Breast epithelium (tissue), 4 donors: Measurements from ENCODE around the gene DPH6. TPM values are rescaled to one million over a fixed set of nuclear protein-coding genes. Genes with fewer than 3 reads are reported as not detected.

Experiments
- DNase-seq, 2 donors: peaks; one replicate each; pipeline ENCODE4 v3.0.0-alpha.2; 2019; ENCODE audit warnings: low spot score in 2 of 2
- H3K27ac ChIP-seq, 2 donors: fragments of 200-600 bp; sonication (generic) in 1 of 2; one replicate each; pipeline ENCODE4 v1.5.1; 2016 to 2019; ENCODE audit warnings: mild to moderate bottlenecking in 1 of 2
- H3K27me3 ChIP-seq, 2 donors: fragments of 200-600 bp; sonication (generic) in 1 of 2; one replicate each; pipeline versions ENCODE4 v1.5.1 to v1.6.0; 2017 to 2019; ENCODE audit warnings: control low read depth in 1 of 2, mild to moderate bottlenecking in 1 of 2
- H3K36me3 ChIP-seq: fragments of 200-600 bp; one replicate; pipeline ENCODE4 v1.5.1; 2019
- H3K4me1 ChIP-seq, 2 donors: fragments of 200-600 bp; sonication (generic); one replicate each; pipeline ENCODE4 v1.5.1; 2016 to 2019; ENCODE audit warnings: control low read depth in 1 of 2
- H3K4me3 ChIP-seq, 3 donors: fragments of 200-600 bp; sonication (generic); 1 replicate in 2 of 3; 2 replicates in 1 of 3; pipeline ENCODE4 v1.5.1; 2016 to 2019; ENCODE audit warnings: mild to moderate bottlenecking in 3 of 3, moderate library complexity in 2 of 3
- H3K9me3 ChIP-seq, 2 donors: fragments of 200-600 bp; sonication (generic) in 1 of 2; one replicate each; pipeline ENCODE4 v1.5.1; 2016 to 2019; ENCODE audit warnings: control low read depth in 1 of 2
- POLR2A ChIP-seq: fragments of 450-650 bp; IDR thresholded peaks from one replicate; pipeline ENCODE4 v1.6.1; 2016; ENCODE audit warnings: antibody characterized with exemption, mild to moderate bottlenecking, moderate library complexity
- POLR2AphosphoS5 ChIP-seq, 3 donors: sonication (generic); formaldehyde crosslinking; IDR thresholded peaks; one replicate each; pipeline ENCODE4 v1.6.1; 2017; ENCODE audit warnings: antibody characterized with exemption in 3 of 3
- intact Hi-C: fragments of 100-400 bp; cut with DNase I; formaldehyde crosslinking; loops from one replicate; pipeline ENCODE4 v1.15.1; 2023; ENCODE audit warnings: low total_unique reads
- total RNA-seq, 3 donors: library from RNA; depleted of rRNA; stranded (reverse); fragments of >200 nt; gene quantifications; one replicate each; pipeline ENCODE4 v1.1.0, GENCODE V29; 2016
- TF ChIP-seq, protein P1 (sequence below), 3 donors: fragments of 450-650 bp; IDR thresholded peaks; one replicate each; pipeline ENCODE4 v1.5.1; 2016 to 2017; ENCODE audit warnings: antibody characterized with exemption in 3 of 3, mild to moderate bottlenecking in 3 of 3, moderate library complexity in 3 of 3

DPH6 gene
- total RNA-seq, 3 donors from 2014 or later, result 18.0 to 25.2 (median 20.8) TPM

DNA sequence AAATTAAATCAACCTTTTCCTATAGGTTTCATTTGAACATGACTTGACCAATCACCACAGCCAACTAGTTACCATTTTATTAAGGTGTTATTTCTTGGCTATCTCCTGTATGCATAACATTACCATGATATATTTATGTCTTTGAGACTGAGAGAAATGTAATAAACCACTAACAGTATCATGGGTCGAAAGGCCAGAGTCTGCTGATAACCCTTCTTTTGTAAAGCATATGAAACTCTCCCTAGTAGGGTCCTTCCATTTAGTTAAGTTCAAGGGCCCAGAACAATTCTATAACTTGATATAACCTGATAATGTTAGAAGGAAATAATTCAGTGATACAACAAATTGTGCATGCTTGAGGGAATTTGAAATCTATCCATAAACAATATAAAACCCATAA lies 14.3 kb upstream of the DPH6 start:
- Histone ChIP-seq H3K4me1 (no peaks in the 10 kb centered on the region), H3K36me3 (no peaks in the 10 kb centered on the region), H3K27me3 (no peaks in the 10 kb centered on the region), H3K4me3 (no peak overlapping the region), H3K9me3 (no peaks in the 10 kb centered on the region), H3K27ac (no peak overlapping the region)
- intact Hi-C loops, result no loop called here
- TF ChIP-seq POLR2A (no peak), POLR2AphosphoS5 (IDR thresholded peaks at IDR 0.05) (no peak)
- TF ChIP-seq, protein P1, sequence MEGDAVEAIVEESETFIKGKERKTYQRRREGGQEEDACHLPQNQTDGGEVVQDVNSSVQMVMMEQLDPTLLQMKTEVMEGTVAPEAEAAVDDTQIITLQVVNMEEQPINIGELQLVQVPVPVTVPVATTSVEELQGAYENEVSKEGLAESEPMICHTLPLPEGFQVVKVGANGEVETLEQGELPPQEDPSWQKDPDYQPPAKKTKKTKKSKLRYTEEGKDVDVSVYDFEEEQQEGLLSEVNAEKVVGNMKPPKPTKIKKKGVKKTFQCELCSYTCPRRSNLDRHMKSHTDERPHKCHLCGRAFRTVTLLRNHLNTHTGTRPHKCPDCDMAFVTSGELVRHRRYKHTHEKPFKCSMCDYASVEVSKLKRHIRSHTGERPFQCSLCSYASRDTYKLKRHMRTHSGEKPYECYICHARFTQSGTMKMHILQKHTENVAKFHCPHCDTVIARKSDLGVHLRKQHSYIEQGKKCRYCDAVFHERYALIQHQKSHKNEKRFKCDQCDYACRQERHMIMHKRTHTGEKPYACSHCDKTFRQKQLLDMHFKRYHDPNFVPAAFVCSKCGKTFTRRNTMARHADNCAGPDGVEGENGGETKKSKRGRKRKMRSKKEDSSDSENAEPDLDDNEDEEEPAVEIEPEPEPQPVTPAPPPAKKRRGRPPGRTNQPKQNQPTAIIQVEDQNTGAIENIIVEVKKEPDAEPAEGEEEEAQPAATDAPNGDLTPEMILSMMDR (IDR thresholded peaks at IDR 0.05), result no peak
- DNase-seq, result no peak

DNA sequence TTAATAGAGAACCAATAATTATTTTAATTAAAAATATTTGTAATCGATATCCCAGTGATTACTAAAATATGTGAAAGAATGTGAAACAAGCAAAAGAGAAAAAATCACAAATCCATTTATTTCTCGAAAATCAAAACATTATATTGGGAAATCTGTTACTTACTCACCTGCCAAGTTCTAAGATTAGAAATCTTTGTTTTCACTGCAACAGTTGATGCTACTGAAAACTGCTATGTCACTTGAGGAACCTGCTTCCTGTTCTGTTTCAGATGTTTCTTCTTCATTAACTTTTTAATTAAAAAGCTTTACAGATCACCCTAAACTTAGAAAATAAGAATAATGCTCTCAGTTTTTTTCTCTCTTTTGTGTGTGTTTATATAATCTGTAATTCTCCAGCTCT lies 13.7 kb upstream of the DPH6 start:
- no peak for TF ChIP-seq POLR2AphosphoS5 (IDR thresholded peaks at IDR 0.05)
- TF ChIP-seq POLR2A, result no peak
- no peak overlapping the region for H3K4me3 ChIP-seq
- intact Hi-C loops, result no loop called here
- H3K36me3 ChIP-seq, result no peaks in the 10 kb centered on the region
- no peak for DNase-seq
- no peaks in the 10 kb centered on the region for H3K9me3 ChIP-seq
- no peaks in the 10 kb centered on the region for H3K4me1 ChIP-seq
- H3K27ac ChIP-seq, result no peak overlapping the region
- no peaks in the 10 kb centered on the region for H3K27me3 ChIP-seq

DNA sequence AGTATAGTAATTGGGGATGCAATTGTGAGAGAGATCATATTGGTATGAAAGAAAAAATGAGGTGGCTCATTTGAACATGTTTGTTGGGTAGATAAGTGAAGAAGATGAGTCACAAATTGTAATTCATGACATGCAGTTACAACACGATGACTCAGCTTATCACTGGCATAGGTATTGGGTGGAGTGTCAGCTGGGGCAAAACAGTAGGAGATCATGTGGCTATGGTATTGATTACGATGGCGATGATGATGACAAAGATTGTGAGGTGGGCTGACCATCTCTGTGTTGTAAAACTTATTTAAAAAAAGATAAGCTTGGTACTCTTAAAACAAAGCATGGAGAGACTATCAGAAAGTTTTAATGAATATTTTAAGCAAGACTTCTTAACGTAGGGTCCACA lies 11.6 kb upstream of the DPH6 start:
- Histone ChIP-seq H3K36me3 (no peaks in the 10 kb centered on the region), H3K4me1 (no peaks in the 10 kb centered on the region), H3K4me3 (no peak overlapping the region), H3K27me3 (no peaks in the 10 kb centered on the region), H3K27ac (no peak overlapping the region), H3K9me3 (no peaks in the 10 kb centered on the region)
- intact Hi-C loops, result no loop called here
- no peak for TF ChIP-seq POLR2AphosphoS5 (IDR thresholded peaks at IDR 0.05)
- TF ChIP-seq, protein P1 (IDR thresholded peaks at IDR 0.05), result no peak
- TF ChIP-seq POLR2A, result no peak
- no peak for DNase-seq

DNA sequence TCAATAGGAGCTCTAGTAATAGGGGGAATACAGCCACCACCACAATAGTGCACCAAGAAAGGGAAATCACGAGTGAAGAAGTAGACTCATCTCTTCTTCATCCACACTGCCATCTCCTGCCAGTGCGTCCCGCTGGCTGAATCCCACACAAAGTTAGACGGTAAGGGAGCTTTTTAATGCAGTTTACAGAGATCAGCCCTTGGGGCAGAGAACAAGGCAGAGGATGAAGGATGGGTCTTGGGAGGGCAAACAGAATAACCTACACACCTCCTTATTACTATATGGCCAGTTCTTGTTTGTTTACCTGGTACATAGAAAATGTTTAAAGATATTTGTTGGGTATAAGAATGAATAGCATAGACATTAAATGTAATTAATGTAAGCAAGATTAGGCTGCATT lies 11.0 kb upstream of the DPH6 start:
- Histone ChIP-seq H3K27me3 (no peaks in the 10 kb centered on the region), H3K9me3 (no peaks in the 10 kb centered on the region), H3K27ac (no peak overlapping the region), H3K4me3 (no peak overlapping the region), H3K36me3 (no peaks in the 10 kb centered on the region), H3K4me1 (no peaks in the 10 kb centered on the region)
- intact Hi-C loops, result no loop called here
- TF ChIP-seq POLR2AphosphoS5 (IDR thresholded peaks at IDR 0.05) (no peak), POLR2A (no peak)
- TF ChIP-seq, protein P1 (IDR thresholded peaks at IDR 0.05), result no peak
- DNase-seq, result no peak

DNA sequence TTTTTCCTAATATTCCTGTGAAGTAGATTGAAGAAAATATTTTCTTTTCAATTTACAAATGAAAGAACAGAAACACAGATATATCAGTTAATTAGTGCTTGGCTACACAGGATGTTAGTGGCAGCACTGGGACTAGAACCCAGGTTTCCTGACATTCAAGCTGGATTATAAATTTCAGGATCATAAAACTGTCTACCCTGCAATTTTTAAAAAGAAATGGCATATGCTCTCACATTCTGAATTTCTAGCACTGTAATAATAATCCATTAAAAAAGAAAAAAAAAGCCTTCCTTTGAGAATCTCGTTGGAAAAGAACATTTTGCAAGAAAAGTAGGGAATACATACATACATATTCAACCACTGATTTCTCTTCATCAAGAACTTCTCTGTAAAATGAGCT lies 9.3 kb upstream of the DPH6 start:
- no peak overlapping the region for H3K27ac ChIP-seq
- TF ChIP-seq POLR2A, result no peak
- TF ChIP-seq POLR2AphosphoS5 (IDR thresholded peaks at IDR 0.05), result no peak
- TF ChIP-seq, protein P1 (IDR thresholded peaks at IDR 0.05), result no peak
- no peak for DNase-seq
- H3K27me3 ChIP-seq, result no peaks in the 10 kb centered on the region
- intact Hi-C loops, result no loop called here
- H3K4me3 ChIP-seq, result no peak overlapping the region
- H3K9me3 ChIP-seq, result no peaks in the 10 kb centered on the region
- H3K4me1 ChIP-seq, result no peaks in the 10 kb centered on the region
- no peaks in the 10 kb centered on the region for H3K36me3 ChIP-seq

DNA sequence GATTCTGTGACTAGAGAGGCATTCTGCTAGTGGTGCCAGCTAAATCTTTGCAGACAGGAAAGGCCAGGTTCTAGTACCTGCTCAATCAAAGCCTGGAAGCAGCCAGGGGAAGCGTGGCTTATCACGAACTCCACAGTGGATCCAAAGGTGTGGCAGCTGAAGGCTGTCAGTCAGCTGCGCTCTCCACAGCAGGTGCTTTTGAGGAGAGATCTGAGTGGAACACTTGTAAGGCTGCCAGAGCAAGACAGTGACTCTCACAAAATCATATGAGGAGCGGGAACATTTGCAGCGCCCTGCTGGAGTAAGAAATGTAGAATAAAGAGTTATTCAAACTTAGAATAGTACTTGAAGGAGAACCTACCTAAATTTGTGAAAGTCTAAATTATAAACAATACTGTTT lies 5.0 kb upstream of the DPH6 start:
- DNase-seq, result no peak
- intact Hi-C loops, result no loop called here

More for the DNA sequence above, 5.0 kb upstream of the DPH6 start:
- Histone ChIP-seq H3K27me3 (no peaks in the 10 kb centered on the region), H3K4me3 (no peak overlapping the region), H3K36me3 (no peaks in the 10 kb centered on the region), H3K4me1 (no peaks in the 10 kb centered on the region), H3K27ac (no peak overlapping the region), H3K9me3 (no peaks in the 10 kb centered on the region)
- TF ChIP-seq POLR2A, result no peak
- TF ChIP-seq, protein P1 (IDR thresholded peaks at IDR 0.05), result no peak
